GM18870 (cell line): ENCODE results near the gene RAPGEF5.

Experiments used
- ATAC-seq: cut with Tn5 transposase; IDR thresholded peaks from one replicate; pipeline ENCODE4 v1.9.1; 2021; ENCODE audit warnings: moderate library complexity; ENCODE audit not compliant: unreplicated experiment

The RAPGEF5 gene

DNA sequence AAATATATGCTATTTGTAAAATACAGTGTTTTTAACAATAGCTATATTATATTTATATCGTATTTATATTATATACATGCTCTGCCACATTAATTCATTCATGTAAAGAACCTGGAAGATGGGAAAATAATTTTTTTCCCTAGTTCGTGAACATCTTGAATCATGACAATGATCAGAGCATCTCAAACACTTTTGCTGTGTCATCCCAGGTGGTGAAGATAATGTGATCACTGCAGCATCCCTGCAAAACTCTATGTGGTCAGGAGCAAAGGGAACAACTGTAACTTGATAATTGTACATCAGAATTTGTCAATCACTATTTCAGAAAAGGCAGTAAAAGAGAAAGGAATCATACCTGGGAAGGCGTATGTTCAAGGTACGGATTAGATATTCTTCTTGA is 39.3 kb downstream of the RAPGEF5 start:
- no peak for ATAC-seq

DNA sequence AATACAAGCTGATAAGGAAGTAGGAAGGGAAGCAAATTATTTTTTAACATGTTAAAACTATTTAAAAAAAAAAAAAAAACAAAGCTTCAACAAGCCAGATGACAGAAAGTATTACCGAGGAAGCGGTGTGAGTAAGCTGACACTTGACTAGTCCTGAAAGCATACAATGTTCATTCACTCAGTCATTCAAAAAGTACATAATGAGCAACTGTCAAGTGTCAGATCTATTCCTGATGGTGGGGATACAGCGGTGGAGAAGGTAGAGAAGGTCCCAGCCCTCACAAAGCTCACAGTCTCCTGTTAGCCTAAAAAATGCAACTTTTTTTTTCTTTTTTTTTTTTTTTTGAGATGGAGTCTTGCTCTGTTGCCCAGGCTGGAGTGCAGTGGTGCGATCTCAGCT is 40.0 kb downstream of the RAPGEF5 start:
- ATAC-seq = no peak

DNA sequence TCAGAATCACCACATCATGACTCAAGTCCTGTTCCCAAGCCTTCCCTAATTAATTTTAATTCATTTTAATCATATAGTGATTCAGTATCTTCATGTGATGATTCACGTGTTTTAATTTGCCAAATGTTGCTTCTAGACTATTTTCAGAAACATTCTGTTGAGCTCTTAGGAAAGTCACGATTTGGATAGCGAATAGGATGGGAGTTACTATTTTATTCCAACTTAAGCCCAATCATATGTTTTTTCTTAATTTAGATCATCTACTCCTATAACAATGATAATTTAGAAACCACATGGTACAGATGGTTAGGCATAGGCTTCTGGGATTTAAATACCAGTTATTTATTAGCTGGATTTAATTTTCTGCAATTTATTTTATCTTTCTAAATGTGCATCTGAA is 49.1 kb downstream of the RAPGEF5 start:
- no peak for ATAC-seq

- no peak for ATAC-seq
These were observed 51.2 kb downstream of the RAPGEF5 start for GRCh38 chr7:22305706-22306105.

DNA sequence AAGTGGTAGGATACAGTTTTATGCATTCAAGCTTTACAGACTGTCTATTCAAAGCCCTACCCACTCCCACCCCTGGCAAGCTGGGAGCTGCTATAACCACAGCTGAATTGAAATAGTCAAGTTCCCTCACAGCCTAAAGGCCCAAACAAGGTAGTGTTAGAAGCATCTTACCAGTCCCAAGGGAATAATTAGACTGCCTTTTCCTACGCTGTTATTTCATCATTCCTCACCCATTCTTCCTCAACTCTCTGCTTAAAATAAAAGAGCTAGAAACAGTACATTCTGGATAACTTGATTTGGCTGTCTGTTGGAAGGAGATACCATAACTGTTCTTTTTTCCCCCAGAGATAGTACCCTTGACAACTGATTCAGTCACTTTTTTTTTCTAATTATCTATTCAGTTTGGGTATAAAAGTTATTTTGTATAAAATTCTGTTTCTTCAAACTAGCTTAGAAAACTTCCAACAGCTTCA is 54.0 kb downstream of the RAPGEF5 start:
- no peak for ATAC-seq

DNA sequence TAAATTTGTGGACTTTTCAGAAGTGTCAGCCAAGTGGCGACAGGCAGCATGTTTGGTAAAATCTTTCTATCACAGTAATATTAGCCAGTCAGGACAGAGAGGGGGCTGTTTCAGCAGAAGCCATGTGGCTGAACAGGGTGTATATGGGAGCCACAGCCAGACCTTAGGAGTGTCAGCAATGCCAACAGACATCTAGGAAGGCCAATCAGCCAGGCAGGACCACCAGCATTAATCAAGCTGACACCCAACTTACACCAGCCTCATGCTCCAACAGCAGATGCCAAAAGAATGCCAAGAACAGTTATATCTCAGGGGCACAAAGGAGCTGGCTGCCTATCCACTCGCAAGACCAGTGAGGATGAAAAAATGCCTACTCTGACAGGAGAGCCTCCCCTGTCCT is 54.8 kb downstream of the RAPGEF5 start:
- no peak for ATAC-seq

- no peak for ATAC-seq
These were observed 55.2 kb downstream of the RAPGEF5 start for GRCh38 chr7:22301790-22302189.

- no peak for ATAC-seq
These were observed 56.1 kb downstream of the RAPGEF5 start for GRCh38 chr7:22300839-22301238.

GRCh38 chr7:22296916-22297315 is 60.0 kb downstream of the RAPGEF5 start:
- no peak for ATAC-seq

GRCh38 chr7:22296265-22296566 is 60.7 kb downstream of the RAPGEF5 start:
- ATAC-seq = no peak

GRCh38 chr7:22295402-22296264 is 61.3 kb downstream of the RAPGEF5 start:
- ATAC-seq = no peak

DNA sequence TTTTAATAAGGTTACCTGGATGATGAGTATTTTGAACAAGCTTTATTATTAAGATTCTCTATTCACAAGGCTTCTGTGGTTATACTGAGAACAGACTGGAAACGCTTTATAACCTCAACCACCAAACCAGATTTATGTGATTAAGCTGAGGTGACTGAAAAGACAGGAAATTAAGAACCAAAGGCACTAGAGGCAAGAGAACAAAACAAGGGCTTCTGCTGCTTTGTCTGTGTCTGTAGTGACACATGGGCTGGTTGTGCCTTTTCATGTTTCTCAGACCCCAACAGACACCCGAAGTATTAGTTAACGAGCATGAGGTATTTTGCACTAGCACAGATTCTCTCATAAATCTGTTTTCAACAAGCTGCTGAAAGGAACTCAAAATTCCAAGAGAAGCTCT is 64.4 kb downstream of the RAPGEF5 start:
- no peak for ATAC-seq

DNA sequence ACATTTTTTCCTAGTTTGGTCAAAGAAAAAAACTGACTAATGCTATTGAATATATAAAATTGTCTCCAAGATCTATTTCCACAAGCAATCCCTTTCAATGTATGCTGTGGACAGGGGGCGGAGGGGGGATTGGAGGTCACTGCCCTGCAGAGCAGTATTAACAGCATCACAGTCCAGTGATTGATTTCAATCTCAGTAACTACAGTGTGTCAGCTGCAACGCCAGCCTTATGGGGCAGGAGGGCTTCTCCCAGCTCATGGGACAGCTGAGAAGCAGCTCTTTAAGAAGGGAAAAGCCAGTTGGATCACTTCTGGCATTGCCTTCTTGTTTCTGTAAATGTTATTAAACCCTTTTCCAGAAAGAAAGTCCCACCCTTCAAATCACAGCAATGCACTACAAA is 65.0 kb downstream of the RAPGEF5 start:
- ATAC-seq = no peak

DNA sequence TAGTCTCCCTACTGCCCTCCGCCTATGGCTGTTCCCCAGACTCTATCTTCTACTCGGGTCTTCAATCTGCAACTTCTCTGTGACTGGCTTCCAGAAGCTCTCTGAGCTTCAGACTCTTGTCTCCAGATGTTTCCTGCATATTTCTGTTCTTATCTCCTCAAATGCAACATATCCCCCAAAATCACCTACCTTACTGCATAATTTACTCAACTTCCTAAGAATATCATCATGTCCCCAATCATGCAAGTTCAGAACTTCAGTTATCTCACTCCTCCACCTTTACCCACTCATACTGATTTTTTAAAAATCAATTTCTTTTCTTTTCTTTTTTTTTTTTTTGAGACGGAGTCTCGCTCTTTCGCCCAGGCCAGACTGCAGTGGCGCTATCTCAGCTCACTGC is 68.8 kb downstream of the RAPGEF5 start:
- ATAC-seq = no peak

- no peak for ATAC-seq
These were observed 69.5 kb downstream of the RAPGEF5 start for GRCh38 chr7:22287412-22287811.

DNA sequence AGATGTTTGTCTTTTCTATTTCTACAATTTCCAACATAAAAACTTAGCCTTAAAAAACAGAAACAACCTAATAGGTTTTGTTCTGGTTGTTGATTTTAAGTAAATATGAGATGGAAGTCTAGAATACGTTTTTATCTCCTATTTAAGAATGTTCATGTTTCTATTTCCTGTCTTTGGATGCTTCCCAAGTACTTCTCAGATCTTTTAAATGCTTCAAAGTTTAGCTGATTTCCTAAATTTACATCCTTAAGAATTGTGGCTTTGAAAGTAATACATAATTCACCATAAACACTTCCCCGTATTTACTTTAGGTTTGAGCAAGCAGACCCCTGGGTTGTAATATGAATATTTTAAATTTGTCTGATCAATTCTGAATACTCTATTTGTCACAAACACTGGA is 70.5 kb downstream of the RAPGEF5 start:
- no peak for ATAC-seq

DNA sequence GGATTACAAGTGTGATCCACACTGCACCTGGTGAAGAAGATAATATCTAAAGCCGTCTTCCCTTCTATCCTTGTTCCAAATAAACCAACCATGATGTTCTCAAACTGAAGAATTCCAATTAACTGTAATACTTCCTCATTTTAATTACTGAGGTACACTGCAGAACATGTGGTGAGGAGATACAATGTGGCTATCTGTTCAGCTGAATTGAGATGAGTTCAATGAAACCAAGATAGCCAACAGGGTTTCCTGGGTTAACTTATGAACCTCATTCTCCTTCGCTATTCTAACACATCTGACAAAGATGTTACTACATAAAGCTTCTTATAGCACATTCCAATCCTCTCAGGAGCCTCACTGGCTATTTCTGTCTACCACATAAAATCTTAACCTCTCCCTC is 75.5 kb downstream of the RAPGEF5 start:
- no peak for ATAC-seq

DNA sequence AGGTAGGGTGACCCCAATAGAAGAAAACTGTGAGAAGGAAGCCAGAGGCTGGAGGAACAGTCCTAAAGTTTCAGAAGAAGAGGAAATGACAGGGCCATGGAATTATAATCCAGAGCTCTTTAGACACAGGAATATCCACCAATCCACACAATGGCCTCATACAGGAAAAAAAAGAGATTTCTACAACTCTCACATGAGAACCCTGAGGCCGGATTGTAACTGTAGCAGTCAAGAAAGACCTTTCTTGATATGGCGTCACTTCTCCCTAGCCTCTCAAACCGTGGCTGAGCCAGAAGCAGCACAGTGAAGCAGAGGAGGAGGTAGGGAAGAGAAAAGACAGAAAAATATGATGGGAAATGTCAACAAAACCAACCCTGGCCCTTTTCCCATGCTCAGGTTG is 76.9 kb downstream of the RAPGEF5 start:
- no peak for ATAC-seq

DNA sequence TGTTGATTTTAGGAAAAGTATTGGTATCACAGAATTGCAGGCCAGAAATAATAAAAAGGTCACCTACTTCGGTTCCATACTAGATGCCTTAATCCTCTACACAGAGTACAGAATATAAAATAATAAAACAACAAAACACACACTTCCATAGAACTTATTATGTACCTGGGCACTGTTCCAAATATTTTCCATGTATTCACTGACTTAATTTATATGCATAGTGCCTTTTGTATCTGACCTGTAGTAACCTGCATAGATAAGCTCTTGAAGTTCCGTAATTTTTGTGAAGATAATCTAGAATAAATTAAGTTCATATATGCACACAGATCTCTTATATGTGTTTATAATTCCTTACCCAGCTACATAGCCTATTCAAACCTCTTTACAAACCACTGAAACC is 78.3 kb downstream of the RAPGEF5 start:
- ATAC-seq = no peak

DNA sequence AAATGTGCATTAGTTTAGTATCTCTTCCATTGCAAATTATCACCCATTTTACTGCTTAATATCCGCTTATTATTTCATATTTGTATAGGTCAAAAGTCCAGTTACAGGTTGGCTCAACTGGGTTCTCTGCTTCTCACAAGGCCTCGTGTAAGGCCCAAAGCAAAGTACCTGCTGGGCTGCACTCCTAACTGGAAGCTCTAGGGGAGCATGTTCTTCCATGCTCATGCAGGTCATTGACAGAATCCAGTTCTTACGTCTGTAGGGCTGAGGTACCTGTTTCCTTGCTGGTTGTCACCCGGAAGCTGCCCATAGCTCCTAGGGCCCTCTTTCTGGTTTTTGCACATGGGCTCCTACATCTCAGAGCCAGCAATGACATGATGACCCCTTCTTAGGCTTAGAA is 79.6 kb downstream of the RAPGEF5 start:
- ATAC-seq = no peak

DNA sequence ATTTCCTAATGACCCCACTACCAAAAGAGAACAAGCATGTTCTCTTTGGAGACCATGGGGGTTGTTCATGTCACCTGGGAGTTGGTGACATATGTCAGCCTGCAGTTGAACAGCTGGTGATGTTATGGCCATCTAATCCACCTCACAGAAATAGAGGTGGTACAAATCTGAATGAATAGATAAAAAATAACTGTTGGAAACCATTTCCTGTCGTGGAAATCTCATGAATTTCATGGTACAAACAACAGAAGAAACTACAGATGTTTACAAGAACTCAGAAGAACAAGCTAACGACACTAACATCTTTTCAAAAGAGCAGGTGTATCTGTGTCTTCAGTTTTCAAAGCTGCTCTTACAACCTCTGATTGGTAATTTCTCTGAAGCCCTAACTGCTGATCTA is 81.3 kb downstream of the RAPGEF5 start:
- no peak for ATAC-seq

DNA sequence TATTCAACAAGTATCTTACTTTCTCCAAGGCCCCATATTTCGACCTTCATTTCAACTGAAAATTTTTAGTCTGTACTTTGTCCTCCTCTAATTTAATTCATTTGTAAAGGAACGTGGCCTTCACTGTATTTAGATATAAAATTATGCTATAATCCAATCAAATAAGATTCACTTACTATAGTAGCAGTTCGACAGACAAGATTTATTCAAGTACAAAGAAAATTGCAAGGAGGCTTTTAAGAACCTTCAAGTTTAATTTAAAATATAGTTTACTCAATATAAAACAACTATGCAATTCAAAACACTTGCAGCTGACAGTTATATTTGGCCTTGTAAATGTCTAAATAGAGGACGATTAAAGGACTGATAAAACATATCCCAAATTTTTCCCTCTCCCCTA is 85.6 kb downstream of the RAPGEF5 start:
- no peak for ATAC-seq

GRCh38 chr7:22270371-22270770 is 86.6 kb downstream of the RAPGEF5 start:
- ATAC-seq = no peak
